HepG2 (cell line): ENCODE data around the gene ABHD11. TPM values are rescaled to one million over a fixed set of nuclear protein-coding genes. Genes with fewer than 3 reads are reported as not detected.

Source experiments
- ATRX ChIP-seq: sonication (generic); formaldehyde crosslinking; IDR thresholded peaks from 2 replicates; pipeline ENCODE4 v1.4.0; 2020; ENCODE audit warnings: missing genetic modification reagents, borderline replicate concordance
- BRF2 ChIP-seq: sonication (generic); formaldehyde crosslinking; IDR thresholded peaks from 2 replicates; pipeline ENCODE4 v1.8.1; 2022; ENCODE audit warnings: mild to moderate bottlenecking, missing genetic modification reagents
- CSRNP2 ChIP-seq: sonication (generic); formaldehyde crosslinking; conservative IDR thresholded peaks from 2 replicates; pipeline ENCODE4 v1.8.0; 2022; ENCODE audit warnings: low read depth, missing genetic modification reagents
- GLI4 ChIP-seq: sonication (generic); formaldehyde crosslinking; IDR thresholded peaks from 2 replicates; pipeline ENCODE4 v1.5.1; 2020; ENCODE audit warnings: missing genetic modification reagents, mild to moderate bottlenecking, moderate library complexity, borderline replicate concordance
- HMGXB4 ChIP-seq, 2 experiments: sonication (generic) in 1 of 2; formaldehyde crosslinking in 1 of 2; IDR thresholded peaks; 2 replicates each; pipeline versions ENCODE4 v1.4.0 to v1.6.1; 2018 to 2020; ENCODE audit warnings: missing genetic modification reagents in 2 of 2, borderline replicate concordance in 1 of 2, low read depth in 1 of 2, mild to moderate bottlenecking in 1 of 2, missing biosample characterization in 1 of 2
- HNRNPK ChIP-seq: fragments of 200-400 bp; formaldehyde crosslinking; IDR thresholded peaks from 2 replicates; pipeline ENCODE4 v1.6.1; 2018; ENCODE audit warnings: low read length, low read depth, moderate library complexity, mild to moderate bottlenecking; ENCODE audit not compliant: poor library complexity, severe bottlenecking
- MEIS2 ChIP-seq: sonication (generic); formaldehyde crosslinking; IDR thresholded peaks from 2 replicates; pipeline ENCODE4 v1.9.0; 2021; ENCODE audit warnings: mild to moderate bottlenecking, missing genetic modification reagents
- MZF1 ChIP-seq: sonication (generic); formaldehyde crosslinking; IDR thresholded peaks from 2 replicates; pipeline ENCODE4 v1.8.1; 2023; ENCODE audit warnings: mild to moderate bottlenecking, missing genetic modification reagents, borderline replicate concordance
- PCBP2 ChIP-seq: fragments of 200-400 bp; formaldehyde crosslinking; optimal IDR thresholded peaks from 2 replicates; pipeline ENCODE3; 2018; ENCODE audit warnings: low read length, low read depth; ENCODE audit not compliant: poor library complexity, severe bottlenecking
- ZFX ChIP-seq: sonication (generic); formaldehyde crosslinking; IDR thresholded peaks from 2 replicates; pipeline ENCODE4 v1.4.0; 2020; ENCODE audit warnings: mild to moderate bottlenecking, low read depth, missing genetic modification reagents, moderate library complexity
- ZNF407 ChIP-seq: sonication (generic); formaldehyde crosslinking; IDR thresholded peaks from one replicate; pipeline ENCODE4 v1.5.1; 2020; ENCODE audit warnings: mild to moderate bottlenecking, missing genetic modification reagents; ENCODE audit errors: not compliant biosample characterization
- ZNF547 ChIP-seq: sonication (generic); formaldehyde crosslinking; IDR thresholded peaks from 2 replicates; pipeline ENCODE4 v1.5.1; 2020; ENCODE audit warnings: mild to moderate bottlenecking, missing genetic modification reagents
- ZNF562 ChIP-seq: sonication (generic); formaldehyde crosslinking; IDR thresholded peaks from 2 replicates; pipeline ENCODE4 v1.8.0; 2022; ENCODE audit warnings: missing genetic modification reagents, borderline replicate concordance
- ZNF746 ChIP-seq: sonication (generic); formaldehyde crosslinking; IDR thresholded peaks from 2 replicates; pipeline ENCODE4 v1.8.0; 2022; ENCODE audit warnings: mild to moderate bottlenecking, missing genetic modification reagents
- ZSCAN12 ChIP-seq: sonication (generic); formaldehyde crosslinking; IDR thresholded peaks from 2 replicates; pipeline ENCODE4 v1.9.0; 2021; ENCODE audit warnings: mild to moderate bottlenecking, missing genetic modification reagents
- polyA plus RNA-seq, 8 experiments: library from polyadenylated mRNA; depleted of rRNA in 3 of 8; stranded (reverse) in 7 of 8; unstranded in 1 of 8; fragments of >200 nt; fragmentation: Illumina TruSeq in 4 of 8; extraction: Trizol in 4 of 8; gene quantifications; 2 replicates each; pipeline versions ENCODE4 v1.2.1 to v1.2.3, GENCODE V29; 2011 to 2016; ENCODE audit warnings: low read depth in 4 of 8, missing spikeins in 1 of 8, mixed read lengths in 1 of 8; ENCODE audit not compliant: insufficient read depth in 1 of 8
- total RNA-seq, 5 experiments: library from RNA; depleted of rRNA; stranded (reverse); fragments of >200 nt; fragmentation: Illumina TruSeq; extraction: Trizol; gene quantifications; 2 replicates each; pipeline ENCODE4 v1.2.3, GENCODE V29; 2016; ENCODE audit warnings: low read depth in 1 of 5

Gene ABHD11
- total and polyA plus RNA-seq, 2 of the 13 experiments (the other 11 are each of a cell fraction or from before 2014, with no cell fraction given) = 7.0 to 8.1 TPM

DNA sequence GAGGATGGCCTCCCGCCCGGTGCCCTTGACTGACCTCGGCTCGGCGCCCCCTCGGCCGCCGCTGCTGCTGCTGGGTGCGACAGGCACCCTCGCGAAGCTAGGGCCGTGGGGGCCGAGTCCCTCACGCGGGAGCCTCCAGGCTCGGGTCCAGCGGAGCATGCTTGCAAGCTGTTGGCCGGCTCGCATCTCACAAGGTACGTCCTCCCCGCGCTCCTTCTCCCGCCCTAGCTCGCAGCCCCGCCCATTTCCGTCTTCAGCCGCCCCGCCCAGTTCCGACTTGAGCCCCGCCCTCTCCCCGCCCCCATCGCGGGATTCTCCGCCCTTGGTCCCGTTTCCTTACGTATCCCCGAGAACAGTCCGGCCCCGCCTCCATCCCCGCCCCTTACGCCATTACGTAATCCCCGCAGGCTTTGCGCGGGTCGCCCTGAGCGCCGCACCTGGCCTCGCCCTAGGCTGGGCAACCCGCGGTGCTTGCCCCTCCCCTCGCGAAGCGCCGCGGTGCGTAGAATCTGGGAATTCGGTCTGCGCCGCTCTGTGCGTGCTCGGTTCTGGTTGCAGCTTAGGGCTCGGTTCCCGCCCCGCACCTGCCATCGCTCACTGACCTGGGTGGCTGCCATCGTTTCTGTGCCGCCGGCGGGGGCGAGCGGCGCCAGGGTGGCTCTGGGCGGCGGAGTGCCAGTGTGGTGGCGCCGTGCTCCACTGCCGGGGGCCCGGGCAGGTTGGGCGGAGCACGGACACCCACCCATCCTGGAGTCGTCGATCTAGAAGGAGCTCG lies at the start of gene ABHD11 (continued):
- TF ChIP-seq ZNF407 (CRISPR knock-in tag) (no peak), CSRNP2 (CRISPR knock-in tag) (no peak), ZSCAN12 (no peak), MEIS2 (CRISPR knock-in tag) (no peak), HMGXB4 (CRISPR knock-in tag; IDR thresholded peaks at IDR 0.05; ENCODE audit: borderline replicate concordance in 1 of 2, low read depth in 1 of 2) (peak; percentile 76 to 87), HNRNPK (peak; percentile 58), ZNF547 (CRISPR knock-in tag) (no peak; the same call in 1 of the 2 replicates), ZNF562 (no peak), PCBP2 (no peak), ATRX (CRISPR knock-in tag) (no peak), ZFX (peak; percentile 73), BRF2 (CRISPR knock-in tag) (0 out of 2 replicates have a peak, but pooled peaks have one; percentile 62), ZNF746 (CRISPR knock-in tag) (no peak), MZF1 (no peak), GLI4 (CRISPR knock-in tag) (no peak)
